WTC11 (cell line): ENCODE data around the gene TGFBR2.

ENCODE experiments used
- ATF3 ChIP-seq: sonication (generic); formaldehyde crosslinking; conservative IDR thresholded peaks from 2 replicates; pipeline ENCODE4 v1.8.1; 2022; ENCODE audit warnings: mild to moderate bottlenecking, missing genetic modification reagents
- ATF6 ChIP-seq: sonication (generic); formaldehyde crosslinking; IDR thresholded peaks from 2 replicates; pipeline ENCODE4 v1.8.1; 2023; ENCODE audit warnings: mild to moderate bottlenecking, missing genetic modification reagents
- CTCF ChIP-seq: fragments of 200-600 bp; IDR thresholded peaks from 2 replicates; pipeline ENCODE4 v1.8.0; 2022; ENCODE audit warnings: antibody characterized with exemption
- NFE2L1 ChIP-seq: sonication (generic); formaldehyde crosslinking; IDR thresholded peaks from 2 replicates; pipeline ENCODE4 v1.8.1; 2023; ENCODE audit warnings: missing genetic modification reagents
- SMAD3 ChIP-seq: sonication (generic); formaldehyde crosslinking; IDR thresholded peaks from 2 replicates; pipeline ENCODE4 v1.8.0; 2022; ENCODE audit warnings: missing genetic modification reagents, mild to moderate bottlenecking, borderline replicate concordance
- SP1 ChIP-seq: sonication (generic); formaldehyde crosslinking; conservative IDR thresholded peaks from 2 replicates; pipeline ENCODE4 v1.8.1; 2022; ENCODE audit warnings: missing genetic modification reagents
- ZNF281 ChIP-seq: sonication (generic); formaldehyde crosslinking; IDR thresholded peaks from 2 replicates; pipeline ENCODE4 v1.8.0; 2023; ENCODE audit warnings: mild to moderate bottlenecking, missing genetic modification reagents

- TF ChIP-seq ZNF281 (CRISPR knock-in tag) (no peak), ATF6 (CRISPR knock-in tag) (no peak), CTCF (no peak), ATF3 (CRISPR knock-in tag) (no peak), SMAD3 (CRISPR knock-in tag) (no peak), SP1 (no peak), NFE2L1 (CRISPR knock-in tag) (no peak)
Measured at GRCh38 chr3:30720586-30721313, 114.3 kb downstream of the TGFBR2 start.
